ENCODE results near the gene GIGYF2.

The GIGYF2 gene

DNA sequence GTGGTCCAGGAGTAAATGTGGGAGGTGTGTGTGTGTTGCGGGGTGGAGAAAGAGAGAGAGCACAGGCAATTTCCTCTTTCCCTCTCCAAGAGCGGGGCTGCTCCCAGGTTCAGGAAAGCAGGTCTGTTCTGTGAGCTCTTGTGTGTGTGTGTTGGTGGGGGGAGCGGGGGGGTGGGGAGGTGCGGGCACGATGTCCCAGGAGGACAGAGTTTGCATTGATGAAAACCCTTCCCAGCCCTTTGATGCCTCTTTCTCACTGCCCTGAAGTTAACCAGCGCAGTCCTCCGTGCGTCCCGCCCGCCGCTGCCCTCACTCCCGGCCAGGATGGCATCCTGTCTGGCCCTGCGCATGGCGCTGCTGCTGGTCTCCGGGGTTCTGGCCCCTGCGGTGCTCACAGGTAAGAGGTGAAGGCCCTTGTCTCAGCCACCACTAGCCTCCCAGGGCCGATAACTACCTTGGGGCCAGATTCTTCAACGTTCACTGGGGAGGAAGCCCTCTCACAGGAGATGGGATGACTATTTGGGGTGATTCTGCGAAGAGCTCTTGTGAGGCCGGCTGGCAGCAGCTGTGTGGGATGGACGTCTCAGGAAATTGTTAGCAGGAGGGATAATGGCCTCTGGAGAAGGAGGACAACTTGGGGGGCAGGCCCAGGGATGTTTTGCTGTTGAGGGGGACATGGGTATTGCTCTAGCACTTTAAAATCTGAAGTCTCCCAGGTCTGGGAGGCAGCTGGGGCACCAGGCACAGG, 173.1 kb downstream of the GIGYF2 start, which contains the start of gene SNORC:
SNORC (plus strand) TSS at position 247 of the 748 bp plus-strand sequence; CDS start at position 325, 78 bp downstream.
- DNase-seq = no peak

DNA sequence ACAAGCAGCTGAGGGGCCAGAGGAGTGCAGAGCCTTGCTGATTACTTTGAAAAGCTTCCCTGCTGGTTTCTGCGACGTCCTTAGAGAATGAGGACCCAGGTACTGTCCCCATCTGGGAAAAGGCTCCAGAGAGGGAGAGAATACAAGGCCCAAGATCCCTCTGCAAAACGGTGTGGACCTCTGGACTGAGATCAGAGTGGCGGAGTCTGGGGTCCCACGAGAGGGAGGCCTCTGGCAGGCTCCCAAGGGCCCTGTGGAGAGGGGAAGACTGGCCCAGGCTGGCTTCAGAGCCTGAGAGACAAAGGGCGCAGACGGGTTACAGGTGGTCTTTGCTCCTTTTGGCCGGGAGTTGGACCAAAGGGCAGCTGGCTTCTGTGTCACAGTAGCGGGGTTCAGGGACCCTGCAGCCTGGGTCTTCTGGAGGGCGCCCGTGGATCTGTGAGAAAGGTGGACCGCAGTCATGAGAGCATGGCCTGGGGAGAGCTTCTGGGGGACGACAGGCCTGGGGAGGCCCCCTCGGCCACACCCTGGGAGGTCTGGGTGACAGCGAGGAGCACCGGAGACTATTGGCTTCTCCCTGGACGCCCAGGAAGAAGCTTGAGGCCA, 173.7 kb downstream of the GIGYF2 start:
- no peak for DNase-seq

DNA sequence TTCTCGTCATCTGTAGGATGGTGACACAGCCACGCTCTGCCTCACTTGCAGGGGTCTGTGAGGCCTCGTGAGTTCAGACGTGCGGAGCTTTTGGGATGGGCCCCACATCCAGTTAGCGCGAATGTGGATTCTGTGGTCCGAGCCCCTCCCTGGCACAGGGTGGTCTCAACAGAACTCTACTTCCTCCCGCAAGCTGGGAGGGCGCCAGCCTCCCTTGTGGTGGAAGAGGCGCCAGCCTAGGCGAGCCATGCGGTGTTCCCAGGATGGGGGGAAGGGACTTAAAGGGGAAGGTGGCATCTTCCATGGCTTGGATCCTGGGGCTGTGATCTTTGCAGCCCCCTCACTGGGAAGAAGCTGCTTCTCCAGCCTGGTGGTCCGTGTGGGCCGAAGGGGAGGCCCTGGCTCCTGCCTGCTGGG, 174.3 kb downstream of the GIGYF2 start:
- no peak for DNase-seq

DNA sequence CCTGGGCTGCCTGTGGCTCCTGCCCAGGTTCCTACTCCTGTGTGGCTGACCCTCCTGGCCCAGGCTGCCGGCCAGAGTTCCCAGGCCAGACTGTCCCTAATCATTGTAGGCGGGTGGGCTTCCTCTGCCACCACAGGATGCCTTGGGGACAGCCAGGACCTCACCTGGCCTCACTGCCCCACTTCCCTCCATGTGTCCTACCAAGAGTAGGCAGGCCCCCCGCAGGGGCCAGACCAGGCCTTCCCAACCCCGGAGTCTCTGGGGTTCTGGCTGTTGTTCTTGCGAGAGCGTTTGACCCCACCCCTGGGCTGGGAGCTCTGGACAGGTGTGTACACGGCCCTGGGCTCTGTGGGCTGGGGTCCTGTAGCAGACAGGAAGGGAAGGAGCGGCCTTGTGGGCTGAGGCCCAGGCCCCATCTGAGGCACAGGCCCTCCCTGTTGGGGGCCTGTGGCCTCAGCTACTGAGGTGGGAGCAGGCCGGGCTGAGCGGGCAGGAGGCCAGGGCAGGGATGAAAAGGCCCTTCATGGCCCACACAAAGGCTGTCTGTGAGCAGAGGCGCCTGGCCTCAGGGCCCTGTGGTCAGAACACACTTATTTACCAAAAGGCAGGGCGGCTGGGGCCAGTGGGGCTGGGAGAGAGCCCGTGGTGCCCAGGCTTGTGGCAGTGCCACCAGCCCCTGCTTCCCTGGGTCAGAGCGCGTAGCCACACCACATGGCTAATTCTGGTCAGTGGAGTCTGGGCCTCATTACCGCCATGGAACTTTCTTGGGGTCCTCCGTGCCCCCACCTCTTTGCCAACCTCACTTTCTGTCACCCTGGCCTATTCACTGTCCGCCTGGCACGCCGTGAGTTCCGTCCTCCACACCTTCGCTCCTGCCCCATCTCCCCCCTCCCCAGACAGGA, 175.0 kb downstream of the GIGYF2 start:
- no peak for DNase-seq

DNA sequence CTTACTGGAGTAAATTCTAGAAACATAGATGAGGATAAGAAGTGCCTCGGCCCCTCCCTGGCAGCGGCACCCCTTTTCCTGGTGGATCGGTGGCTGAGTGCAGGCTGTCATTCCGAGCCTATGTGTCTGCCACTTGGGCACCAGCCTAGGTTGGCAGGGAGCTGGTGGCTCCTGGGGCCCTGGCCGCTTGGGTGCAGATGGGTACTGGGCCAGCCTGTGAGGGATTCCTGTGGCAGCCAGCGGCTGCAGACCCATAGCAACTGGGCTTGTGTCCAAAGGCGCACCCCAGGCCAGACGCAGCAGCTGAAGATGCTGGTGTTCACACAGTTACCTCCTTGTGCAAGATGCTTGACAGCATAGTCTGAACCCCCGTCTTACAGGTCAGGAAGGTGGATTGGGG, 175.7 kb downstream of the GIGYF2 start:
- no peak for DNase-seq

DNA sequence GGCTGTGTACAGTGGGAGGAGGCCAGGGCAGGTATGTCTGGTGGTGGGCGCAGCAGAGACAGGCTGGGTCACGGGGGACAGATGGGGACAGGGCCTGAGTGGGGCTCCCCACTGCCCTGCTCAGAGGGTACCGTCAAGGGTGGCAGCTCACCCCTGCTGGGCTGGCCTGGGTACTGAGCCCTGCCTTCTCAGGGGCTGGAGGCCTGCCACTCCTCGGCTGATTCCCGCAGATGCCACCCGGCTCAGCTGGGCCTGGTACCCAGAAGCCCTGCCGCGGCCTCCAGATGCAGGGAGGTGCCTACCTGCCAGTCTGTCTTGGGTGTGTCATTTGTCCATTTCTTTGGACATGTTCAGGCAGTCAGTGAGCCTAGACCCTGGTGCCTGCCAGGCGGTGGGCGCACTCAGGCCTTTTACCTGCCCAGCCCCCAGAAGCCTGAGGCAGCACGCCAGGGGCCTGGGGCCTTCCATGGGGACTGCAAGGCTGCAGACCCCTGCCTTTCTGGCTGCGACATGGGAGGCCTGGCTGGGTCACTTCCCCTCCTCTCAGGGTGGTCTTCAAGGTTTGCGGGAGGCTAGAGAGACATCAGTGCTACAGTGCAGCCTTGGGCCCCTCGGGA, 176.3 kb downstream of the GIGYF2 start:
- DNase-seq = no peak

DNA sequence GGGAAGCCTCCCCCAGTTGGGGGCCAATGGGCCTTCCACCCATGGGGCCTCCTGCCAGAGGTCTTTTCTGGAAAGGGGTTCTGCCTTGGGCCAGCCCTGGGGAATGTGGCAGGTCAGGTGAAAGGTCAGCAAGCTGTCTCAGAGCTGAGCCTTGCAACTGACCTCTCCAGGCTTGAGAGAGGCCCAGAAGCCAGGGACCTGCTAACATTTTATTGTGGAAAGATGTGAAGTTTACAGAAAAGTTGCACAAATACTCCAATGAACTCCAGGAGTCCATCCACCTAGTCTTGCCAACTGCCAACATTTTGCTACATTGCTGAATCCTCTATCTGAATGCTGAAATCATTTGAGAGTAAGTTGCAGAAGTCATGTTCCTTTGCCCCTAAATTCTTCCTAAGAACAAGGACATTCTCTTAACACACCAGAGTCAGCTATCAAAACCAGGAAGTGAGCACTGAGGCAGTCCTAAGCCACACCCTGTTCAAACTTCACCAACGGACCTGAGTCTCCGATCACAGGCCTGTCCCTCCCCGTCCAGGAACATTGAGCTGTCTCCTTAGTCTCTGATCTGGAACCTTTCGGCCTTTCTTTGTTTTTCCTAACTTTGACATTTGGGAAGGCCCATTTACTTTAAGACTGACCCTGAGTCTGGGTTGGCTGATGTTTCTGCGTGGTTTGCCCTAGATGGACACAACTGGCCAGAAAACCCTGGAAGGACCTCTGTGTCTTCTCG, 176.9 kb downstream of the GIGYF2 start:
- no peak for DNase-seq

DNA sequence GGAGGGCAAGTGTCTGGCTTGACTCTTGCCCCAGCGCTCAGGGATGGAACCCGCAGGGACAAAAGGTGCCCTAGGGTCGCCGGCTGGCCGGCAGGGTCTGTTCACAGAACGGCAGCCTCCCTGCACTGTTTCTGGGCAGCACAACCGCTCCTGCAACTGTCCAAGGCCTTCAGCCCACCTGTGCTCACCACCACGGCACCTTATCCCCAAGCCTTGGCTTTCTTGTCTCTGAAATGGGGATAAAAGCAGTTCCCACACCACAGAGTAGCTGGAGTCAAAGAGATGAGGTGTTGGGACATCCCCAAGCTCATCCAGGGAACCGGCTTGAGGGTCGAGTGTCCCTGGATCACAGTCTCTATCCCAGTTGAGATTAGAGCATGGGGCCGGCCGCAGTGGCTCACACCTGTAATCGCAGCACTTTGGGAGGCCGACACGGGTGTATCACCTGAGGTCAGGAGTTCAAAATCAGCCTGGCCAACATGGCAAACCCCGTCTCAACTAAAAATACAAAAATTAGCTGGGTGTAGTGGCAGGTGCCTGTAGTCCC, 177.6 kb downstream of the GIGYF2 start:
- no peak for DNase-seq

DNA sequence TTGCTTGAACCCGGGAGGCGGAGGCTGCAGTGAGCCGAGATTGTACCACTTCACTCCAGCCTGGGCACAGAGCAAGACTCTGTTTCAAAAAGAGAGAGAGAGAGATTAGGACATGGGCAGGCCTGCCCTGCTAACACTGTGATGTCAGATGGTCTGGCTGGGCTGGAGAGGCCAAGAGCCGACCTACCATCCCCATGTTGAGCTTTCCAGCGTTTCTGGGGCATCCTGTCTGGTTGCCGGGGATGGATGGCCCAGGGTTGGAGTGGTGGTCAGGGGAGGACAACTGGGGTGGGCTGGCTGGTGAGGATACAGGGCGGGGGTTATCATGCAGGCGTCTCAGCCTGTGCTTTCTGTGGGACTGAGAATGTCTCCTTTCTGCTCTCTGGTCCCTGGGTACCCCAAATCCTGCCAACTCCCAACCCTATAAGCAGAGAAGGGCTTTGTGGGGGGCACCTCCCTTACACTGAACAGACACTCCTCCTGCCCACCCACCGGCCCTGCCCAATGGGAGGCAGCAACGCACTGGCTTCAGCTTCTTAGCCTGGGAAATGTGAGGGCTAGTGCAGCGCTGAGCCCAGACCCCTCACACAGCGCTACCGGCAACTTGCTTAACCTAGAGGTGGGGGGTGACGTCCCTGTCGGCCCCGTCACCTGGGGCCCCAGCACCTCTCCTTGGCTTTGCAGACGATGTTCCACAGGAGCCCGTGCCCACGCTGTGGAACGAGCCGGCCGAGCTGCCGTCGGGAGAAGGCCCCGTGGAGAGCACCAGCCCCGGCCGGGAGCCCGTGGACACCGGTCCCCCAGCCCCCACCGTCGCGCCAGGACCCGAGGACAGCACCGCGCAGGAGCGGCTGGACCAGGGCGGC, 178.4 kb downstream of the GIGYF2 start:
- no peak for DNase-seq

DNA sequence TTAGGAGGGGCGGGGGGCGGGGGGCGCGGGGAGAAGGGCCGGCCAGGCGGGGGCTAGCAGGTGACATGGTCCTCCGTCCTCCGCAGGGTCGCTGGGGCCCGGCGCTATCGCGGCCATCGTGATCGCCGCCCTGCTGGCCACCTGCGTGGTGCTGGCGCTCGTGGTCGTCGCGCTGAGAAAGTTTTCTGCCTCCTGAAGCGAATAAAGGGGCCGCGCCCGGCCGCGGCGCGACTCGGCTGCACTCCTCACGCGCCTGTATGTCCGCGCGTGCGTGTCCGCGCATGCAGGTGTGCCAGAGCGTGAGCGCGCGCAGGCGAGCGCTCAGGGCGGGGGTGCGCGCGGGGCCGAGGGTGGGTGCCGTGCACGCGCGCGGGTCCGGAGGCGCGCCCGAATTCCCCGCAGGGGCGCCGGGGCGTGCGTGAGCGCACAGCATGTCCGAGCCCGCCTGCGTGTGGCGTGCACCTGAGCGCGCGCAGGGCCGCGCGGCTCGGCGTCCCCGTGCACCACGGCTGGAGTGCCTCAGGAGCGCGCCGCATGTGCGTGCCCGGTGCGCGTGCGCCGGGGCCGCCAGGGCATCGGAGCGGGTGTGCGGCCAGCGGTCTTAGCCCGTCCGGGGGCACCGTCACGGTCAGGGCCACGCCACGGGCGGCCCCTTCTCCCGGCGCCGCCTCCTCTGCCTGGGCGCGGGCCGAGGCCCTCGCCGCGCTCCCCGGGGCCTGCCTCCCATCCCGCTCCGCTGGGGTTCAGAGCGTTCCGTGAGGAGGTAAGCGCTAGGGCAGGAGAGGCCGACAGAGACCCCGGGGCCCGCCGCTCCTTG, 179.2 kb downstream of the GIGYF2 start:
- peak; percentile 44 for DNase-seq

DNA sequence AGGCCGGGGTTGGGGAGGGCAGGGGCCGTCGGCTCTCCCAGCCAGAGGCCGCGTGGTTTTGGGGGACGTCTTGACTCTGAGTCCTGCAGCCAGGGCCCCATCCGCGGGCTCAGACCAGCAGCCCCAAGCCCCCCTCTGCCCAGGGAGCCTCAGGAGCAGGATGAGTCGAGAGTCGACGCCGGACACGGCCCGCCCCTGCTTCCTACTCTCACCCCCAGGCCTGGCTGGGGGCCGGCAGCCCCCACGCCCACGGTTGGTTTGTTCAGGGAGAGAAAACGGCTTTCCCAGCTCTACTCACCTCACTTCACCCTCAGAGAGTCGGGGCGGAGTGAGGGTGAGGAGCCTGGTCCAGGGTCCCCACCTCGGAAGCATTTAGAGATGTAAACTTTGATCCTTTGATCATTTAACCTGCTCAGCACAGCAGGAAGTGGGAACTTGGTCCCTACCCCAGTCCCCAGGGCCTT, 179.9 kb downstream of the GIGYF2 start:
- no peak for DNase-seq

DNA sequence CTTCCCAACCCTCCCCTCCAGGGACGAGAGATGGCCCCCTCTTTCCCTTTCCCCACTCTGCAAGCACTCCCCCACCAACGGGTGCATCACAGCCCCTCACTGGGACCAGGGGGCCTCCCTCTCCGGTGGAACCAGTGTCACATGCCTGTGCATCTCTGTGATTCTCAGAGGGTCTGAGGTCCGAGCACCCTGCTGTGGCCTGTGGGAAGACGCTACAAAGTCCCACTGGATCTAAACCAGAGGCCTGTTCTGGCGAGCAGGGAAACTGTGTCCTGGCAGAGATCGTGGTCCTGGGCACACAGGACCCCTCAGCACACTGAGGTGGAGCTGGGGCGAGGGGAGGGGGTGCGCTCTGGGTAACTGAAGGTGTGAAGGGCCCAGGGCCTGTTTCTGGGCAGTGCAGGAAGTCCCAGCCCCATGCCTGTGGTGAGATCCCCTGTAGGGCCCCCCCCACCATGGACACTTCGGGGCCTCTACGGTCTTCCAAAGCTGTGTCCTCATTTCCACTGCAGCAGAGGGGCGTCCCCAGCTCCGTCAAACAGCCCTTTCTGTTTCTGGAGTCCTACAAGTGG, 180.9 kb downstream of the GIGYF2 start:
- no peak for DNase-seq

DNA sequence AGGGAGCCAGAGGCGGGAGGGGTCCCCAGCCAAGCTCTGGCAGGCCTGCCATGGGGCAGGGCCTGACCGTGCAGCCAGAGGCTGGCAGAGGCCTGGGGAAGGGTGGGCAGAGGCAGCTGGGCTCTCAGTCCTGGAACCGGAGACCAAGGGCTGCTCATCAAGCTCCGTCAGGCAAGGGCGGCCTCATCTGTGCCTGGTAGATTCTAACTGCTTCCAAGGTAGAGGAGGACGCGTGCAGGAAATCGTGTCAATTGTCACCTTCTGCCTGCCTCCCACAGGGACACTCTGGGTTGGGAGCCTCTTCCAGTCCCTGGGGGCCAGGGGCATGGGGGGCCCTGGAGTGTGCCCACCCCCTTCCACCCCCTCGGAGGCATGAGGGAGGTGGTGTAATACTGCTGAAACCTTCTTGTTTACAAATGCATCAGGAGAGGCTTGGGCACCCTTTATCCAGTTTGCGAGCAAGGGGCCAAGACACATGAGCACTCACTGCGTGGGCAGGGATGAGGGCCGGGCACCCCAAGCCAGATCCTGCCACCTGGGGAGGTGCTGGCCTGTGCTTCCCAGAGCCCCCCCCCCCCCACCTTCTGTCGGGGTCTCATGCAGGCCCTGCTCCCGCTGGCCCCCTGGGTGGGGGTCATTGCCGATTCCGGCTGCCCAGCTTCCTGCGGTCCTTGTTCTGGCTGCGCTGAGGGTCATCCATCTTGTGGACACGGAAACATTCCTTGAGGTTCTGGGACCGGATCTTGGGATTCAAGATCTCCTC, 181.9 kb downstream of the GIGYF2 start:
- DNase-seq = no peak

DNA sequence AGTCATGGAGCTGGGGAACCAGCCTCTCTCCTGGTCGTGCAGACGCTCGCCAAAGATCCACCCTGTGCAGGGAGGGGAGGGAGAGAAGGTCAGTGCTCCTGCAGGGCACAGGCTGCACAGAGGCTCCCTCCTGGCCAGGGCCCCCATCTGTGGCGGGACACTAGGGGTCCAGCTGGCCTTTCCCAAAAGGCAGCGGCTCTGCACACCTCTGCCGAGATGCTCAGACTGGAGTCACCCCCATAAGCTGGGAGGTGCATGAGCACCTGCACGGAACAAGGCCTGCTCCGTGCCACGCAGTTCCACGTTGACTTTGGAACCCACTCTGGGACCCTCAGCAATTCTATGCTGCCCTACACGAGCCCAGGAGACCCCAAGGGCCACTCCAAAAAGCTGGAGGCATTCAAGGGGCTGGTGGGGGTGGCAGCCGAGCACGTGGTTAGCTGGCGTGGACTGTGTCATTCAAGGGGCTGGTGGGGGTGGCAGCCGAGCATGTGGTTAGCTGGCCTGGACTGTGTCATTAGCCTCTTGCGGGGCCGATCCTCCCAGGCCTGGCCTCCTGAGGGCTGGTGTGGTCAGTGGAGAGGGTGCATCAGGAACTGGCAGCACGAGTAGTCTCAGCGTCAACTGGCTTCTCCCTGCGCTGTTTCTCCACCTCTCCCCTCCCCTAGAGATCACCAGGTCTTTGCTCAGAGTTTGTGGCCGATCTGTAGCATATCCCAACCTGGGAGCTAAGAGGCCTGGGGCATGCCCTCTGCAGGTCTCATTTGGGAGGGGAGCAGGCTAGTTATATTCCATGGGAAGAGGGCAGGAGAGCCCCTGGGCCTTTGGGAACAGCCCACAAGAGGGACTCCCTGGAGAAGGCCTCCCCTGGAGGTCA, 182.7 kb downstream of the GIGYF2 start:
- no peak for DNase-seq

DNA sequence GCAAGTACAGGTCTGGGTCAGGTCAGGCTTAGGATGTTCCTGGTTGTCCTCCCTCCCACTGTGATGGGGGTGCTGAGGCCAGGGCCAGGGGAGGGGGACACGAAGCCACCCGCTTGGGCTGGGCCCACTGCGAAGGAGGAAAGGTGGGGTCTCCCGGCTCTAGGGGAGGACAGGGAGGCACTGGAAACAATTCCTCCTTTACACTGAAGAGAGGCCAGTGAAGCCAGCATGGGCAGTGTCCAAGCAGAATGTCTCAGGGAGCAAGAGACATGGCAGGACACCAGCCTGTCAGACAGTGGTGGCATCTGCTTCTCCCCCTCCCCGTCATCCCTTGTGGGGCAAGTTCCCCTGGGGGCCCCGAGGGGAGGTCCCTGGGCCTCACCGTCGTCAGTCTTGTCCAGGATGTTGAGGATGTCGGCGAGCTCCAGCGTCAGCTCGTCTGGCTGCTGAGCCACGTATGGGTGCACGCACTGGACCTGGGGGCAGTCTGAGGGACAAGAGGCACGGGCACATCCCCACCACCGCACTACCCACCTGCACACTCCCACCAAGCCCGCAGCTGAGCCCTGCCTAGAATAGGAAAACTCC, 183.7 kb downstream of the GIGYF2 start:
- DNase-seq = no peak

DNA sequence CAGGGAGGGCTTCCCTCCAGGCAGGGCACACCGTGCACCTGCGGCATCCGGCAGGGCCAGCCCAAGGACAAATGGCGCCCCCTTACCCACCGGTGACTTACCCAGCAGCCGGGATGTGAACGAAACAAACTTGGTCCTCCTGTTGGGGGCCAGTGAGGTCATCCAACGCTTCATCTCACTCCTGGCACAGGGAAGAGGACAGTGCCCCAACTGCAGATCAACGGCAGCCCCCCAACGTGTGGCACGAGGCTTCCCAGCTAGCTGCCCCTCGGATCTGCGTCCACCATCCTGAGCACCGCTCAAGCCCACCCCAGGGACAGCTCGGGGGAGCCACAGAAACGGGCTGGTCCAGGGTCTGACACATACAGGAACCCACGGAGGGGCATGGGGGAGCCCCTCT, 185.0 kb downstream of the GIGYF2 start:
- no peak for DNase-seq

DNA sequence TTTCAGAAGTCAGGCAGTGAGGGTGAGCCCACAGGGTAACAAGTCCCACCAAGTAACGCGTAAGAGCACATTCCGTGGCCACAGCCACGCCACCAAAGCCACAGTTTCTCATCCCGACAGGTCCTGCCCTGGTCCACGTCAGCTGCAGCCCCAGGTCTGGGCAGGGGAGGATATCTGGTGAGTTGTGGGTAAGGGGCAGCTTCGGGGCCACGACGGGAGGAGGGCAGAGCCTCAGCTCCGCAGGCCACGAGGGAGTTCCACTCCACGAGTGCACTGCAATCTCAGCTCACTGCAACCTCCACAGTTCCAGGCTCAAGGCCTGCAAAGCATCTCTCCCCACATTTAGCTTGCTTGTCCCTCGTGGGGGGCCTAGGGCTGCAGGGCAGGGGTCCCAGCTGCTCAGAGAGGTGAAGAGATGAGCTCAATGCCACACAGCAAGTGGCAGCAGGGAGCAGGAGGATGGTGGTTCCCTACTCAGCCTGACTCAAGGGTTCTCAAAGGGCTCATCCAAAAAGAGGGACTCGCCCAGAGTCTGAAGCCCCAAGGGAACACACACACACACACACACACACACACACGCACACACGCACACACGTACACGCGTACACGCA, 185.5 kb downstream of the GIGYF2 start:
- no peak for DNase-seq

Data from DMS79 treated with DMSO at 0.1 percent for 48 hours (cell line).